HL-60/S4 treated with phorbol 12-myristate 13-acetate at 8.2 ng/mL for 4 days and 3 days (cell line): Measurements from ENCODE around the gene NANOS3.

ENCODE experiments used
- in situ Hi-C: fragments of 300-500 bp; cut with MboI; formaldehyde crosslinking; loops from 2 replicates; pipeline ENCODE4 v1.15.0; 2022; ENCODE audit warnings: low sequenced_read_pairs

Gene NANOS3

DNA sequence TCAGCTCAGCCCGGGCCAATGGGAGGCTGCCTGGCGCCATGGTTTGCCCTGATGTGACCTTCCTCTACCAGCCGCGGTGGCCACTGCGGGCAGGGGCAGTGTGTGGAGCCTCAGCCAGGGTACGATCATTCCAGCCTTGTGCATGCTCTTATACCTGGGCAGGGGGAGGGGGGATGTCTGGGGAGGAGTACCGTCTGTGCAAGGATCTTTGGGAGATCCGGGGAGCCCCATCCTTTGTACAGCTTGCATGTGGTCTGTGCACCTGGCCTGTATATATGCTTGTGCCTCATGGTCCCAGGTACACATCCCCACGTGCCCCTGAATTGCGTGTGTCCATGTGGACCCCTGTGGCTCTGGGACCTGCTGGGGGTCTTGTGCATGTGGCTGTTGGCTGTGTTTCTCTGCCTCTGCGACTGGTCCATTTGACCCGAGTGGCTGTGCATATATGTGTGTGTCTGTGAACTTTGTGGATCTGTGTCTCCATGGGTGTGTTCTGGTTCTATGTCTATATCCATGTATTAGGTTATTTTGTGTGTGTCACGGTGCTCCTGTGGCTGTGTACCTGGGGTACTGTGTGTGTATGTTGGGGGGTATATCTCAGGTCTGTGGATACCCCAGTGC, 12.8 kb upstream of the NANOS3 start:
- in situ Hi-C loops: loop anchor here (5.0 to 25.0 kb wide), 2 partner anchors 82 to 252 kb away; no protein-coding TSS in a partner anchor

DNA sequence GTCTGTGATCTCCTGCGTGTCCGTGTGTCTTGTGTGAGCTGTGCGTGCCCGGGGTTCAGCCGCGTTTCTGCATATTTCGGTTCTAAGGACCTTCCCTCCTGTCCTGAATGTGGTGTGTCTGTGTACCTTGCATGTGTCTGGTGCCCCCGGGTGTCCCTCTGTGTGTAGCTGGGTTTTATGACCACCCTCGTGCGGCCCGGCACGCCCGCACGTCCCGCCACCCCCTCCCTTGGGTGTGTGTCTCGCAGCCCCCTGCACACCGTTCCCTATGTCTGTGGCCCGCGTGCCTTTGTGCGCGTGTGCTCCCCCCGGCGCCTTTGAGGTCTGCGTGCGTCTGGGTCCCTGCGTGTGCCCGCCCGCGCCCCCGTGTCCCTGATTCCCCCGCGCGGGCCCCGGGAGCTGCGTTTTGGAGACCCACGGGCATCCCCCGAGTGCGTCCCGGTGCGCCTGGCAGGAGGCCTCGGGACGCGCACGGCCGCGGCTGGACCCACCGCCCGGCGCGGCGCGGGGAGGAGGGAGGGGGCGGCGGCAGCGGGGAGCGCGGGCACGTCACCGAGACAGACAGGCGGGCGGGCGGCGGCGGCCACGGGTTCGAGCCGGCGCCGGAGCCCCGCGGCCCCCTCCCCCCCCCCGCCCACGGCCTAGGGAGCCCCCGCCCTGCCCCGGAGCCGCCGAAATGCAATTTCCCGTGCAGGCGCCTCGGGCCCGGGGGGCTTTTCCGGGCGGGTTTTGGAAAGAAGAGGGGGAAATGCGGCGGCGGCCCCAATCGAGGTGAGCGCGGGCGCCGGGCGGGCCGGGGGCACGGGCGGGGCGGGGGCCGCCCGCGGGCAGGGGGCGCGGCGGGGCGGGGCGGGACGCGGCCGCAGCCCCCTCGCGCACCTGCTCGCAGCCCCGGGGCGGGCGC, 12.0 kb upstream of the NANOS3 start:
- in situ Hi-C loops: loop anchor here (5.0 to 25.0 kb wide), 2 partner anchors 83 to 253 kb away; no protein-coding TSS in a partner anchor

DNA sequence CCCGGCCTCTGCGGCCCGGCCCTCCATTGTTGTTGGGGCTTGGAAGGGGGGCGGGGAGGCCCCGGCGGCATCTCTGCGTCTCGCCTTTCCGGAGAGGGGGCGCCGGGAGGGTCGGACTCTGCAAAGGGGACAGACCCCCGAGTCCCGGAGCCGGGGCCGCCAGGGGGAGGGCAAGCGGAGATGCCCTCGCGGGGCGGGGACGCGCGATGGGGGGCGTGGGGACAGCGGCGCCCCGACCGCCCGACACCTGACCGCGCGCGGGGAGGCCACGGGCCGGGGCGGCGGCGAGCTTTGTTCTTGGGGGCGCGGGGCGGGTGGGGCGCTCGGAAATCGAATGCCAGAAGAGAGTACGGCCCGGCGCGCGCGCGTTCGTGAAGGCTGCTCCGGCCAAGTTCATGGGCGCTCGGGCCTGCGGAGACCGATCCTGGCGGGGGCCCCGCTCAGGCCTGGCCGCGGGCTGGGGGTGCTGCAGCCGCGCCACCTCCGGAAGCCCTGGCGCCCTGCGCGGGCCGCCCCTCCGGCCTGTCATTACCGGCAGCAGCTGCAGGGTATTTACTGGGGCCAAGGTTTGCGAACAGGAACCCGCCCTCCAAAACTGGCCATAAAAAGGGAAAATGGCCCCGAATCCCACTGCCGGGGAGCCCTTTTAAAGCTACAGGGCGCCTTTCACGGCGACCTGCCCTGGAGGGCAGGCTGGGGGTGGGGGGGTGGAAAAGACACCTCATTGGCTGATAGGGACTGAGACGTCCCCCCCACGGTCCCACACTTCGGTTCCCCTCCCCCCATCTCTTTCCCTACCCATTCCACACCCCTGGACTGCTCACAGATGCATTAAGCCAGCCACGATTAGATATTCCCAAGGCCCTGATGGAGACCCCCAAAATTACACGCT, 11.1 kb upstream of the NANOS3 start:
- in situ Hi-C loops: loop anchor here (25.0 kb wide), 1 partner anchor 254 kb away; no protein-coding TSS in a partner anchor

DNA sequence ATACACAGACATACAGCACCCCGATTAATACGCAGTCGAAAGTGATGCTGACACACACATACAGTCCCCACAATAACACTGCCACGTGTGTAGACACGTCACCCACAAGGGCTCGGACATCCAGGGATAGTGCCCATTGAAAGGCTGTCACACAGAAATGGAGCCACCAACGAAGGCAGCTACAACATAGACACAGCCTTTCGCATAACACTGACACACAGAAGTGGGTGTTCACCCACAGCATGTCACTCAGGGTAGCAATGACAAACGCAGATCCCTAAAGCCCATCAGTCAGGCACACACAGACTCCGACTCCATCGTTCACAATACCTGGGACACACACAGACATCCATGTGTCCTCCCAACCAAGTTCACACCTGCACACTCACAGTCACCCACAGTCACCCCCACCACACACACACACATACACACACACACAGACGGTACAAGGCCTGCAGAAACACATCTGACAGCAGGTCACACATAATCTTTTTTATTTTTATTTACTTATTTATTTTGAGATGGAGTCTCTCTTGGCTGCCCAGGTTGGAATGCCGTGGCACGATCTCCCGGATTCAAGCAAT, 10.4 kb upstream of the NANOS3 start:
- in situ Hi-C loops: loop anchor here (25.0 kb wide), 1 partner anchor 254 kb away; no protein-coding TSS in a partner anchor

DNA sequence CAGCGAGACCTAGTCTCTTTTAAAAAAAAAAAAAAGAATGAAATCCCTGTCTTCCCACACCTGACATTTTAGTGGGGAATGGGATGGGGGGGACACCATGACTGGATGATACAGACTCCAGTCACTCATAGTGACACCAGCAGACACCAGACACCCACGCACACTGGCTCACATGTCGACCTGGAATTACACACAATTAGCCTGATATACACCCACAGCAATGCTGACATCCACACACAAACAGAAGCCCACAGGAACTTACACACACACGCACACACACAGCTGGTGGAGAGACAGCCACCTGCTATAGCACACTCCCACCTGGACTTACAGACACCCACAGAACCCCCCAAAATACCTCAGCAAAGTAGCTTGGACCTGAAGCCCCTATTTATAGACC, 8.3 kb upstream of the NANOS3 start:
- in situ Hi-C loops: loop anchor here (25.0 kb wide), 1 partner anchor 256 kb away; no protein-coding TSS in a partner anchor

DNA sequence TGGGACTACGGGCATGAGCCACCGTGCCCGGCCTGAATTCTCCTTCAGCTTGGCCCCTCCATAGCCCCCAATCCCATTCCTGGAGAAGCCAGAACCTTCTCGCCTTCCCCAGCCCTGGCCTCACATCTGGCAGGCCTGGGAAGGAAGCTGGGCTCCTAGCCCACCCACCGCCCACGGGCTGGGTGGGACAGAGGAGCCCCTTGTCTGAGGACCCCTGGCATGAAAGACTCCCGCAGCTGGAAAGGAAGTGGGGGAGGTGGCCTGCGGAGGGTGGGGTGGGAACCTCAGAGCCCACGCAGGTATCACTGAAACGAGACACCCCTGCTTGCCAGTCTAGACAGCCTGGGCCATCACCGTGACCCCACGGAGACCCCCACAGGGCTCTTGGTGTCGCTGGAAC, 7.7 kb upstream of the NANOS3 start:
- in situ Hi-C loops: loop anchor here (25.0 kb wide), 1 partner anchor 257 kb away; no protein-coding TSS in a partner anchor

DNA sequence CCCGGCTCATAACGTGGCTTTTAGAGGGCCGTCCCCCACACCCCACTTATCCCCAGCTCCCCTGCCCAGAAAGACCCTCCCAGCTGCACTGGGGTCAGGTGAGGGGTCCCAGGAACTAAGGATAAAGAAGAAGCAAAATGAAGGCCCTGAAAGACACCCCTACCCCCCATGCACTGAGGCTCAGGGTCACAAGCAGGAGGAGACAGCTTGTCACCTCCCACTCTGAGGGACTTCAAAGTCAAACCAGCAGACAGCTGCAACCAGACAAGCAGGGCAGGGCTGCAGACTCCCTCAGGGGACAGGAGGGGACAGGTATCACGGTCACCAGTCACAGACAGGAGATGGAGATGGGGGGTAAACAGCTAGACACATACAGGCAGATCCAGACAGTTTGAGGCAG, 6.1 kb upstream of the NANOS3 start:
- in situ Hi-C loops: loop anchor here (25.0 kb wide), 1 partner anchor 259 kb away; no protein-coding TSS in a partner anchor

DNA sequence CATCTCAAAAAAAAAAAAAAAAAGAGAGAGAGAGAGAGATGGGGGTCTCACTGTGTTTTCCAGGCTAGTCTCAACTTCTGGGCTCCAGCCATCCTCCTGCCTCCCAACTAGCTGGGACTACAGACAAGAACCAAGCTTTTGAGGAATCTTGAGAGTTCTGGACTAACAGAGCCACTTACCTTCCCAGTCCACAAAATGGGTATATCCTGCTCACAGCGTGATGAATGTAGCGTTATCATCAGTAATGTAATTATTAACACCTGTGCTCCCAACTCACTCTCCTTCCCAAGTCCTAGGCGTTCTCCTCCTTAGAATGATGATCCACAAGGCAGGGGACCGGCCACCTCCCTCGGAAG, 4.6 kb upstream of the NANOS3 start:
- in situ Hi-C loops: loop anchor here (25.0 kb wide), 1 partner anchor 260 kb away; no protein-coding TSS in a partner anchor

DNA sequence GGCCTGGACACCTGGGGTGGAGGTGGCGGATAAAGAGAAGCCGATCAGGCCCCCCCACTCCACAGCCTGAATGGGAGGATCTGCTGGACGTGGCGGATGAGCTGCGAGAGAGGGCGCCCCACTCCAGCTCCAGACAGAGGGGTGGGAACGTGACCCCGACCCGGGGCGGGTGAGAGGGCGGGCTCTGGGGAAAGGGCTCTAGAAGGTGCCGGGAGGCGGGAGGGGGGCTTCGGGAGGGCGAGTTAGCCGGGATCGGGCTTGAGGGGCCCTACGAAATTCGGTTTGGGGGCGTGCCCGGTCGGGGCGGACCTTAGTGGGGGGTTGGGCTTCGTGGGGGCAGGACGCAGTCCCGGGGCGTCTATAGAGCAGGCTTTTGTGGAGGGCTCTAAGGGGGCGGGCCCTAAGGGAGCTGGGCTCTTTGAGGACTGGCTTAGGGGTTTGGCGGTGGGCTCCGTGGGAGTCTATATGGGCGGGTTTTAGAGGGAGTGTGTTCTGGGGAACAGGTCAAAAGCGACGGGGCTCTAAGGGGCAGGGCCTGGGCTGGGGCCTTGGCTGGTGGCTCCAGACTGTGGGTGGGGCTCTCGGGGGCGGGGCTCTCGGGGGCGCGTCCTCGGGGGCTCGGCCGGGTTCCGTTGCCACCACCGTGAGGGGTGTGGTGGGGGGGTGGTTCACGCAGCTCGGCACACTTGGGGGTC, 4.1 kb upstream of the NANOS3 start:
- in situ Hi-C loops: loop anchor here (25.0 kb wide), 1 partner anchor 261 kb away; no protein-coding TSS in a partner anchor

DNA sequence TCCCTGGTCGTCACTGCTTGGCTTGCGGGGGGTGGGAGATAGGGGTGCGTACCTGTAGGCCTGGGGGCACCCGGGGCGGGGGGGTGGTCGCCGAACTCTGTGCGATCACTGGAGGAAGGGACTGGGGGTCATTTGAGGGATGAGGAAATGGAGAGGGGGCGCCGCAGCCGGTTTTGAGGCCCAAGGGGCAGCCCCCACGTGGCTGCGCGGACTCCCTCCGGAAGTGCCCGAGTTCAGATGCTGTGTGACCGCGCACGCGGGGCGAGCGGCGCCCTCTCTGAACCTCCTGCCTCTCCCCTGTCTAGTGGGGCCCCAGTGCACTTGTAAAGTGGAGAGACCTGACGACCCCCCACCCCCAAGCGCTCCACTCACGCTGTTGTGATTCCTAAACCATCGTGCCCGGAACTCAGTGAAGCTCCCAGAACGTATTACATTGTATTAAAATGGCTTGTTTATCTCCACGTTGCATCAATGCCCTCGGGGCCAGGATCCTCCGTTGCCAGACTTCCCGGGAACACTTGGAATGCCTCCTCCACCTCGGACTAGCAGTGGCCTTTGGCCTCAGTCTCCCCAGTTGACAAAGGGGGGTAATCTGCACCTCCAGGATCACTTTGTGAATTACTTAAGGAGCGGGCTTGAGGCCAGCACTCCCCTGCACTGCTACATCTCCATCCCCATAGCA, 3.0 kb upstream of the NANOS3 start:
- in situ Hi-C loops: loop anchor here (25.0 kb wide), 1 partner anchor 262 kb away; no protein-coding TSS in a partner anchor

DNA sequence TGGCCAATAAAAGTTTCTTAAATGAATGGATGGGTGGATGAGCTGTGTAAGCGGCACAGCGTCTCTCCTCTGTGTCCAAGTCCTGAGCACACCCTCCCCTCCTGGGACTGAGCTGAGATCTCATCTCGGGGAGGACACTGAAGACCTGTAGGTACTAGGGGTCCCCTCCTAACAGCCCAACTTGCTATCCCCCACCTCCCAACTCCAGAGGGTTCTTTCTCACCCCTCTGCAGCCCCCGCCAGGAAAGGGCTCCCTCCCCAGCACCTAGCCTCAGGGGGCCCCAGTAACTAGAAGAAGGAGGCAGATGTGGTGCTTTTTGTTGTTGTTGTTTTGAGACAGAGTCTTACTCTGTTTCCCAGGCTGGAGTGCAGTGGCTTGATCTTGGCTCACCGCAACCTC, 1.1 kb upstream of the NANOS3 start:
- in situ Hi-C loops: no loop called here

DNA sequence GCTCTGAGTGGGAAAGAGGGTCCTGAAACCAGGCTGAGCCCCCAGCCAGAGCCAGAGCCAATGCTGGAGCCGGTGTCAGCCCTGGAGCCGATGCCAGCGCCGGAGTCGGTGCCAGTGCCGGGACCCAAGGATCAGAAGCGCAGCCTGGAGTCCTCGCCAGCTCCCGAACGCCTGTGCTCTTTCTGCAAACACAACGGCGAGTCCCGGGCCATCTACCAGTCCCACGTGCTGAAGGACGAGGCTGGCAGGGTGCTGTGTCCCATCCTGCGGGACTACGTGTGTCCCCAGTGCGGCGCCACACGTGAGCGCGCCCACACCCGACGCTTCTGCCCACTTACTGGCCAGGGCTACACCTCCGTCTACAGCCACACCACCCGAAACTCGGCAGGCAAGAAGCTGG, 369 bp downstream of the NANOS3 start:
- in situ Hi-C loops: no loop called here

DNA sequence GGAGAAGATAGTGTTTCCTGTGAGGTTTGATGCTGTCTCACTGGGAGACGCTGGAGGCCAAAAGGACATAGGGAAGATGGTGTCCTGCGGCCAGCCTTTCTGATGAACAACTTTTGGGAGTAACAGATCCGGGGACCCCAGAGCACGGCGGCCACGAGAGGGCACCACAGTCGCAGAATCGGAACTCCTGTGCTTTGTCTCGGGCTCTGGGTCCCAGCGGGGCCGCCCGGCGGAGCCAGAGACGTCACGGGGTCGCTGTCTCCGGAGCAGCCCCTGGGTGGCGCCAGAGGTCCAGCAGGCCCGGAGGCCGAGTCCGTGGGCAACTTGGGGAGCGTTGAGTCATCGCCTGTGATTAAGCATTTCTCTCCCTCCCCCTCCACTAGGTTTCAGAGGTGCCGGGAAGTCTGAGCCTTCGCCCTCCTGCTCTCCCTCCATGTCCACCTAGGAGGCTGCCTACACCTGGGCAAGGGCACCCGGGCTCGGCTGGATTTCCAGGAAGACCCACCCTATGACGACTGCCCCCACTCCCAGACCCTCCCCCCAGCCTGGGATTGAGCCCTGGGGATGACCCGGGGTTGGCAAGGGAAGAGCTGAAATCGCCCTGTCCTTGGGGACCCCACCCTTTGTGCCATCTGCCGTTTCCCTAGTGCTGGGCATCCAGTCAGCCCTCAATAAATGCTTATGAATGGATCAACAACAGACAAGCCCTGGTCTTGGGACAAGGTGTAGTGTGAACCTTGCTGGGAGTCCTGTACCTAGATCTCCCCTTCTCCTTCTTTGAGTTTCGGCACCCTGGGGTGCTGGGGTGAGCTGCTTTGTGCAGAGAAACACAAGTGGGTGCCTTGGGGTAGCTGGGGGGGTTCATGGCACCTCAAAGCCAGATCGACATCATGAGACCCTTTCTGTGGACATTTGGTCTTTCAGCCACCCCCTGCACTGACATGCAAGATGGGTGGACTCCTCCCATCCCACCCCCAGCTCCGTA, 3.4 kb downstream of the NANOS3 start:
- in situ Hi-C loops: loop anchor here (10.0 kb wide), 1 partner anchor 194 kb away; the partner anchor contains the start of gene MISP3

DNA sequence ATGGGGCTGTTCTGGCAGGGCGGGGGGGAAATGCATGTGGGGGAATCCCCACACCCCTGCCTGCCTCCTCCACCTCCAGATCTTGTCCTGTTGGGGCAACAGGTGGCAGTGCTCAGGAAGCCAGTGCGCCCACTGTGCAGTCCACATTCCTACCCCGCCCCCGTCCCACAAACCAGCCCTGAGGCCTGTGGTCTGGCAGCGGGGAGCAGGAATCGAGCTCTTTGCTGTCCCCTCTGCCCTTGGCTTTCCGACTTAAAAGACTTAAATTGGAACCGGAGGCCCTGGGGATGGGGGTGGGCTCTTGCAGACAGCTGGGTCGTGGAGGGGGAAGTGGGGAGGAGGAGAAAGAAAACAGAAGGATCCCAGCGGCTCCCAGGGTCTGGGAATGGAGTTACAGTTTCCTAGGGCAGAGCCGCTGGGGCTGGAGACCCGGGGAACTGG, 4.3 kb downstream of the NANOS3 start:
- in situ Hi-C loops: loop anchor here (10.0 kb wide), 1 partner anchor 194 kb away; the partner anchor contains the start of gene MISP3

DNA sequence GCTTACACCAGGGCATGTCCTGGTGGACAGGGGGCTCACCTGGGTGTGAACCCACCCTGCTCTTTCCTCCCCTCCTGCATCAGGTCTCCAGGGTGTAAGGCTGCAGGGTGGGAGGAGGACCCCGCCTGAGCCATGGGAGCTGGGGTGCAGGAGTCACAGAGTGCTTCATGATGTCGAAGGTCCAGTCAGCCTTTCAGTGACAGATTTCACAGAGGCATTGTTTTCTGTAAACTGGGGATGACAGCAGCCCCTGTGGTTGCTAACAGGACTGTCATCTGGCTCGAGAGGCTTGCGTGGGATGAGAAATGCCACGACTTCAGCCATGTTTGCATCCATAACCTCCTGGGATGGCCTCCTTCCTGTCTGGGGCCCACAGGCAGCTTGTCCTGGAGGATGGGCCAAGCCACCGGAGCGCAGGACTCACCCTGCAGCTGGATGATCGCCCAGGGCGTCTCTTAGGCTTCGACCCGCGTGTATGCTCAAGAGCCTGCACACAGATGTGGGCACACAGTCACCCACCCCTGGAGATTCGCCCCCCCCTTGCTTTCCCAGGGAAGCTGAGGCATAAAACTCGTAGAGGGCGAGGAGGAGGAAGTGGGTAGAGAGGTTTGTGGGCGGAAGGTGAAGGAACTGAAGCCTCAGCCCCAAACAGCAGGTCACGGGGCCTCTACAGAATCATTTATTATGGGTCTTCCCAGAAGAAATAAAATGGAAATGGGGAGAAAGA, 4.9 kb downstream of the NANOS3 start:
- in situ Hi-C loops: loop anchor here (10.0 kb wide), 1 partner anchor 193 kb away; the partner anchor contains the start of gene MISP3

DNA sequence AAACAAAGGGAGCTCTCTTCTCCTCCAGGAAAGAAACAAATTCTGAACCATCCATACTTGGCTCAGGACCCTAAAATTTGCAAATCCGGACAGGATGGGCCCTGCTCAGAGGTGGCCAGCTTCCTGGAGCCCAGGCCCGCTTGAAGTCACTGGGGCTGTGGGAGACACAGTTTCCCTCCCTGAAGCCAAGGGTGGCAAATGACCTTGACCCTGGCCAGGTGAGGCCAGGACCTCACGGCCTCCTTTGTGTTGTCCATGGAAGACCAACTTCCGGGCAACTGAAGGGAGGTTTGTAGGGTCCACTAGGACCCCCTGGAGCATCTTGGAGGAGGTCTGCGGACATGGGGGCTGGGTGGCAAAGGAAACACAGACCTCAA, 5.5 kb downstream of the NANOS3 start:
- in situ Hi-C loops: loop anchor here (10.0 kb wide), 1 partner anchor 192 kb away; the partner anchor contains the start of gene MISP3

DNA sequence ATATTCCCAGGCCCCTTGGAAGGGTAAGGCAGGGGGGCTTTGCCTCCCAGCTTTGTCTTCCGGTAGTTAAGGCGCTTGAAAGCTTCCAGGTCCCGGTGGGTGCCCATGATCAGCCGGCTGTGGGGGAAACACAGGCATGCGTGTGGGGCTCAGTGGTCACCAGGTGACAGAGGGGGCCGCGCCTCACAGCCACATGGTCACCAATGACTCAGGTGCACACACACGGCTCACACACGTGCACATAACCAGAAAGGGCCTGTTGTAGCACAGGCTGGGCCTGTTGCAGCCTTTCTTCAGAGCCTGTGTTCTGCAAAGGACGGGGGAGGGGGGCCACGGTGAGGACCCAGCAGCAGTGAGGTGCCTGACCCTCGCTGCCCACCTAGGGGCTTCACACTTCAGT, 5.9 kb downstream of the NANOS3 start:
- in situ Hi-C loops: loop anchor here (10.0 kb wide), 1 partner anchor 192 kb away; the partner anchor contains the start of gene MISP3
